Measurements from ENCODE around the gene PDZD7.
A peak's percentile ranks its signal among the peaks of the same experiment; 100 is the strongest.

PDZD7 gene

GRCh38 chr10:100998183-100998990, 32.5 kb downstream of the PDZD7 start (continued):
- TF ChIP-seq PRDM10 (tag by site-specific recombination; IDR thresholded peaks at IDR 0.05) (no peak; the same call in 1 of the 2 replicates), ZNF701 (tag by site-specific recombination; IDR thresholded peaks at IDR 0.05) (no peak), ZNF433 (tag by site-specific recombination; IDR thresholded peaks at IDR 0.05; ENCODE audit: low read depth) (no peak), KLF17 (tag by site-specific recombination; IDR thresholded peaks at IDR 0.05) (peak; percentile 11), ZNF677 (tag by site-specific recombination; IDR thresholded peaks at IDR 0.05) (no peak), ZBTB48 (tag by site-specific recombination; IDR thresholded peaks at IDR 0.05) (peak; percentile 85; the same call in 1 of the 2 replicates), ZNF76 (tag by site-specific recombination; IDR thresholded peaks at IDR 0.05; ENCODE audit: borderline replicate concordance, low read depth) (no peak)

GRCh38 chr10:100997360-100998182, 33.4 kb downstream of the PDZD7 start:
- H3K4me1 ChIP-seq (ENCODE audit: control insufficient read depth, insufficient read depth, low read length): peaks cover 8% of the 10 kb centered on the region
- peak overlapping the region; percentile 94 for H3K27ac ChIP-seq (ENCODE audit: extremely low read depth, low read depth, low read length)
- CTCF ChIA-PET: interaction anchor here (0.6 to 16.6 kb wide), 31 partner anchors 9 to 1190 kb away, joined by 3 to 274 read pairs (median 4); partner anchors contain the start of genes MRPL43 and TWNK
- peaks cover 3 to 37% of the 10 kb centered on the region in 2 experiments for H3K36me3 ChIP-seq (ENCODE audit: control insufficient read depth in 2 of 2, insufficient read depth in 1 of 2, low read length in 2 of 2)
- H3K4me3 ChIP-seq (ENCODE audit: low read depth, low read length): peak overlapping the region; percentile 57
- POLR2A ChIA-PET: interaction anchor here (0.6 to 2.4 kb wide), 13 partner anchors 9 to 514 kb away, joined by 3 to 14 read pairs (median 4); partner anchors contain the start of genes PDZD7 and SFXN3
- no peaks in the 10 kb centered on the region for H3K9me3 ChIP-seq (ENCODE audit: control insufficient read depth, insufficient read depth, low read depth, low read length)
- TF ChIP-seq ZNF416 (tag by site-specific recombination; IDR thresholded peaks at IDR 0.05) (no peak), EGR2 (tag by site-specific recombination; IDR thresholded peaks at IDR 0.05; ENCODE audit: low read depth) (no peak), SP2 (tag by site-specific recombination; IDR thresholded peaks at IDR 0.05) (peak; percentile 80), ZNF596 (tag by site-specific recombination; IDR thresholded peaks at IDR 0.05) (no peak), ZNF274 (IDR thresholded peaks at IDR 0.05; ENCODE audit: low read length) (no peak), ZNF274 (tag by site-specific recombination; IDR thresholded peaks at IDR 0.05; ENCODE audit: borderline replicate concordance) (no peak), ZNF624 (tag by site-specific recombination; IDR thresholded peaks at IDR 0.05) (no peak), ZSCAN16 (tag by site-specific recombination; IDR thresholded peaks at IDR 0.05) (no peak), ZNF514 (tag by site-specific recombination; IDR thresholded peaks at IDR 0.05) (no peak), SP7 (tag by site-specific recombination; IDR thresholded peaks at IDR 0.05) (peak; percentile 15; the same call in 1 of the 2 replicates), ZNF791 (tag by site-specific recombination; IDR thresholded peaks at IDR 0.05) (no peak), ZBTB8A (tag by site-specific recombination; IDR thresholded peaks at IDR 0.05) (peak; percentile 68; the same call in 1 of the 2 replicates), ZNF792 (tag by site-specific recombination; IDR thresholded peaks at IDR 0.05) (peak; percentile 35; the same call in 1 of the 2 replicates), ZNF571 (tag by site-specific recombination; IDR thresholded peaks at IDR 0.05) (no peak), ZNF621 (tag by site-specific recombination; IDR thresholded peaks at IDR 0.05) (no peak), ELK4 (IDR thresholded peaks at IDR 0.05; ENCODE audit: borderline replicate concordance, low read depth, low read length) (no peak), ZFHX2 (tag by site-specific recombination; conservative IDR thresholded peaks at IDR 0.05) (0 out of 2 replicates have a peak, but pooled peaks have one; percentile 6), KLF8 (tag by site-specific recombination; IDR thresholded peaks at IDR 0.05) (peak; percentile 72), ZNF133 (tag by site-specific recombination; IDR thresholded peaks at IDR 0.05) (no peak), YY1 (tag by site-specific recombination; IDR thresholded peaks at IDR 0.05) (0 out of 2 replicates have a peak, but pooled peaks have one; percentile 16), ZNF26 (tag by site-specific recombination; IDR thresholded peaks at IDR 0.05) (no peak)
